HG02759 (cell line): ENCODE measurements around the gene SOX13.

ENCODE experiments used
- ATAC-seq: cut with Tn5 transposase; IDR thresholded peaks from one replicate; pipeline ENCODE4 v1.9.1; 2021; ENCODE audit warnings: mild to moderate bottlenecking, moderate library complexity; ENCODE audit not compliant: unreplicated experiment

SOX13 gene

GRCh38 chr1:204062106-204062505 is 10.8 kb upstream of the SOX13 start:
- no peak for ATAC-seq

- no peak for ATAC-seq
These were observed 7.5 kb upstream of the SOX13 start for GRCh38 chr1:204065174-204065985.

GRCh38 chr1:204065986-204066300 is 7.0 kb upstream of the SOX13 start:
- ATAC-seq = no peak

GRCh38 chr1:204067935-204068334 is 5.0 kb upstream of the SOX13 start:
- no peak for ATAC-seq

- ATAC-seq = no peak
These were observed 3.0 kb upstream of the SOX13 start for GRCh38 chr1:204069887-204070286.

GRCh38 chr1:204070895-204071294 is 2.0 kb upstream of the SOX13 start:
- ATAC-seq = no peak

- ATAC-seq = no peak
These were observed 940 bp downstream of the SOX13 start for GRCh38 chr1:204073837-204074273.

DNA sequence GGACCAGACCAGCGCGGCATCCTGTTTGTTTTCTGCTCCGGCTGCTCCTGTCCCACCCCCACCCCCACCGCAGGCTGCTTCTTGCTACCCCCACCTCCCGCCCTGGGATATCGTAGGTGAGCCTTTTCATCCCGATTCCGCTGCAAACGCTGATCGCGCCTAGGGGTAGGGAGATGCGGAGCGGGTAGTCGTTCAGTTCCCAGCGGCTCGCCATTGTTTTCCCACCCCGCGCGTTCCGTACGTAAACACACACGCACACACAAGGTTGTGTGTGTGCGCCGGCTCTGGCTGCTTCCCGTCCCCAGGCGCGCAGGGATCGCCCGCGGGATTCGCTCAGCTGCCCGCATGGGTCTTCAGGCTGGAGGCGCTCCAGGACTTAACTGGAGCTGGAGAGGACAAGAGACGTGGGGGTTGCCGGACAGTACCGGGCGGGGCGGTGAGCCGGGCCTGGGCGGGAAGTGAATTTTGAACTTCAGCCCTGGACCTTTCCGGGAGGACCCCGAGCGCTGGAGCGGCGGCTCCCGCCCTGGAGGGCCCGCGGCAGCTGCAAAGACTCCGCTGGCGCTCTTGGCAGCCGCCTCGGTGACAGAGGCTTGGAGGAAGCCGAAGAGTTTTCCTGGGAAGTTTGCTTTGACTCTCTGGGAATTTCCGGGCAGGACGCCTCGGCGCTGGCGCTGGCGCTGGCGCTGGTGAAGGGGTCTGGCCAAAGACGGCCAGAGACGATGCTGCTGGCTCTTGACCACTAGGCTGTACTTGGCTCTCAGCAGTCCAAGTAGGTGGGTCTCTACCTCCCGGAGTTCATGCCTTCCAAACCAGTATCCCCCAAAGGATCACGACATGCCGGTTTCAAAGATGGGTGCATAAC is 1.6 kb downstream of the SOX13 start:
- ATAC-seq = no peak

DNA sequence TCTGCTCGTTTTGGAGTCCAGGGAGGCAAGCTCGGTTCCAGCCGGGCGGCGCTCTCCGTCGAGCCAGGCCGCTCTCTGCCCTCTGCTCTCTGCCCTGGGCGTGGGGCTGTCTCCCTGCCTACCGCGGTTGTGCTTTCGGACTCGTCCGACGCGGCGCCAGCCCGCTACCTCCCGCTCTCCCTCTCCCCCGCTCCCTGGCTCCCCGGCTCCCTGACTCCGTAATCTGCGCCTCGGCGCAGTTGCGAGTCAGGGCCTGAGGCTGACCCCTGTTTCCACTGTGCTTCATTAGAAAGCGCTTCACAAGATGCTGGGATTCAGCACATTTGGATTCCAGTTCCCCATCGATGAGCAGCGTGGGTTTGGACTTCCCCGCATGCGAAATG is 2.2 kb downstream of the SOX13 start:
- no peak for ATAC-seq

GRCh38 chr1:204075890-204076846 is 3.3 kb downstream of the SOX13 start:
- no peak for ATAC-seq

DNA sequence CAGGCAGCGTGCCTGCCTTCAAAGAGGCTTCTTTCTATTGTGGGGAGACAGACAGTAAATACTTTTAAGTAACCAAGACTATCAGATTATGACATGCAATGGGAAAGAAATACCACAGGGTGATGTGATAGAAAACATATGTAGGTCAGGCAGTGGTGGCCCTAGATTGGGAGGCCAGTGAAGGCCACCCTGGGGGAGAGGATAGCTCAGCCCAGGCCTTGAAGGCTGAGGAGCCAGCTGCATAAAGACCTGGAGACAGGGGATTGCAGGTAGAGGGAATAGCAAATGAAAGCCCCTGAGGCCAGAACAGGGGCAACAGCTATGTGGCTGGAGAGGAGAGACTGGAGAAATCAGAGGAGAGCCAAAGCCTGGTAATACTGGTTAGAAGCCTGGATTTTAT is 4.0 kb downstream of the SOX13 start:
- ATAC-seq = no peak

GRCh38 chr1:204077979-204078696 is 5.2 kb downstream of the SOX13 start:
- ATAC-seq = no peak

GRCh38 chr1:204079608-204079999 is 6.7 kb downstream of the SOX13 start:
- ATAC-seq = no peak

- ATAC-seq = no peak
These were observed 7.4 kb downstream of the SOX13 start for GRCh38 chr1:204080163-204080903.

- no peak for ATAC-seq
These were observed 8.4 kb downstream of the SOX13 start for GRCh38 chr1:204081164-204081790.

DNA sequence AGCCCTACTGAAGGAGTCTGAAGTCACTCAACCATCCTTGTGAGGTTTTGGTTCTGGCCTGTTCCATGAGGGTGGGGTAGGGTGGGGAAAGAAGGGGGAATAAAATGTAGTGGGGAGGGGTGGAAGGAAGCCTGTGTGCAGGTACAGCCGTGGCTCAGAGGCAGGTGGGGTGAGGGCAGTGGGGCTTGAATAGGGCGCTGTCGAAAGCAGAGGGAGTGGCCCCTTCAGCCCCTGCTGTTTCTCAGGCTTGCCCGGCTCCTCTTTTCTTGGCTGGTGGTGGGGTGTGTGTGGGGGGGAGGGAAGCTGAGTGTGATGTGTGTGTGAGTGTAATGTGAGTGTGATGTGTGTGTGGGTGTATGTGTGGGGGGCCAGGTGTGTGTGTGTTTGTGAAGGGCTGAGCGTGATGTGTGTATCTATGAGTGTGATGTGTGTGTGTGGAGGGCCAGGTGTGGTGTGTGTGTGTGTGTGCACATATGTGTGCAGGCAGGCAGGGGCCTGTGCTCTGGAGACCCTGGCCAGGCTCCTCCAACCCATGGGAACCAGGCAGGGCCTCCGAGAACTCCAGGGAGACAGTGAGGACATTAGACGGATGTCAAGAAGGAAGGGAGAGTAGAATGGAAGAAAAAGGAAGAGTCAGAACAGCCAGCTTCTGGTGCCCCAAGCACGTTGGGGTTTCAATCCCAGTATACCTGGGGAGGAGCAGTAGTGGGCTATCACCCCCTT is 9.0 kb downstream of the SOX13 start:
- no peak for ATAC-seq

DNA sequence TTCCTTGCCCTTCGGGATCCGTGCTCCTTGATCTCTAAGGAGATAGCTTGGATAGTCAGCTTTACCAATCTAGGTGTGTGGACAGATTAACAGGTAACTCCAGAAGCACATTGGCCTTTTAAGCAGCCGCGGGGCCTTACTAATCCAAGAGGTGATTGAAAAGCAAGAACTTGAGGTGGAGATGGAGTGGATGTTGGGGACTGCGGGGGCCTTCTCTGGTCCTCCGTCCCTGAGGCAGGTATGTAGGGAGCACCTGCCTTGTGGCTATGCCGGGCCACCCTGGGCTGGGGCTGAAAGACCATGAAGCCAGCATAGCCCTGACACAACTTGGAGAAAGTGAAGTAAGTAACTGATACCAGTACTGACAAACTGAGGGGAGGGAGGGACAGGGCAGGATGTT is 10.6 kb downstream of the SOX13 start:
- no peak for ATAC-seq

DNA sequence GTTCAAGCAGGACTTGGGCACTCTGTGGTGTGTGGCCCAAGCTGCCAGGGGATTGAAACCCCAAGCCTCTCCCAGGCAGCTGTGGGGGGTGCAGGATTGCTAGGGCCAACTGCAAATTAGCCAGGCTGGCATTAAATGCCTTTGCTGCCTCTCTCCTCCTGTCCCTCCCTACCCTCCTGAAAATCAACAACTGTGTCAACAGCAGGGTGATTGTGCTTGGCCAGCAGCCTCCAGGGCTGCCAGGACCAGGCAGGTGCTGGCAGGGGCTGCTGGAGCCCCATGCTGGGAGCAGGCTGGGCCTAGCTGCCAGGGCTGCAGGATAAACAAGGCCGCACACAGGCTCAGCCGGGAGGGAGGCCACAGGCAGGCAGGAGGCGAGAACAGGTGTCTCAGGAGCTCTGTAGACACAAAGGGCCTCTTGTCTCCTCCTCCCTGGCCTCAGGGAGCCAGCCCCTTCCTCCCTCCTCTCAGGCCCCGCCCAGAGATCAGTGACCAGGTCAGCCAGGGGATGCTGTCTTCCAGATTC is 11.4 kb downstream of the SOX13 start:
- no peak for ATAC-seq
